22Rv1 (cell line): Measurements from ENCODE around the gene CACNA2D4.
"Not testable (repeated sequence)": the region's sequence is repeated elsewhere in the genome, so short reads cannot be mapped to it uniquely, and the experiment has no call there.

Experiments used
- H3K27ac ChIP-seq: fragments of 450-650 bp; 2 replicates; pipeline ENCODE4 v1.5.1; 2017
- ZFX ChIP-seq: fragments of 450-650 bp; IDR thresholded peaks from 2 replicates; pipeline ENCODE4 v1.6.1; 2017; ENCODE audit warnings: antibody characterized with exemption, borderline replicate concordance
- TF ChIP-seq, protein P1 (sequence below): fragments of 450-650 bp; IDR thresholded peaks from 2 replicates; pipeline ENCODE4 v1.5.1; 2017; ENCODE audit warnings: mild to moderate bottlenecking

Gene CACNA2D4

GRCh38 chr12:1949771-1950470 is 31.5 kb upstream of the CACNA2D4 start:
- no peak overlapping the region for H3K27ac ChIP-seq
- TF ChIP-seq, protein P1, sequence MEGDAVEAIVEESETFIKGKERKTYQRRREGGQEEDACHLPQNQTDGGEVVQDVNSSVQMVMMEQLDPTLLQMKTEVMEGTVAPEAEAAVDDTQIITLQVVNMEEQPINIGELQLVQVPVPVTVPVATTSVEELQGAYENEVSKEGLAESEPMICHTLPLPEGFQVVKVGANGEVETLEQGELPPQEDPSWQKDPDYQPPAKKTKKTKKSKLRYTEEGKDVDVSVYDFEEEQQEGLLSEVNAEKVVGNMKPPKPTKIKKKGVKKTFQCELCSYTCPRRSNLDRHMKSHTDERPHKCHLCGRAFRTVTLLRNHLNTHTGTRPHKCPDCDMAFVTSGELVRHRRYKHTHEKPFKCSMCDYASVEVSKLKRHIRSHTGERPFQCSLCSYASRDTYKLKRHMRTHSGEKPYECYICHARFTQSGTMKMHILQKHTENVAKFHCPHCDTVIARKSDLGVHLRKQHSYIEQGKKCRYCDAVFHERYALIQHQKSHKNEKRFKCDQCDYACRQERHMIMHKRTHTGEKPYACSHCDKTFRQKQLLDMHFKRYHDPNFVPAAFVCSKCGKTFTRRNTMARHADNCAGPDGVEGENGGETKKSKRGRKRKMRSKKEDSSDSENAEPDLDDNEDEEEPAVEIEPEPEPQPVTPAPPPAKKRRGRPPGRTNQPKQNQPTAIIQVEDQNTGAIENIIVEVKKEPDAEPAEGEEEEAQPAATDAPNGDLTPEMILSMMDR, result no peak
- no peak for TF ChIP-seq ZFX

DNA sequence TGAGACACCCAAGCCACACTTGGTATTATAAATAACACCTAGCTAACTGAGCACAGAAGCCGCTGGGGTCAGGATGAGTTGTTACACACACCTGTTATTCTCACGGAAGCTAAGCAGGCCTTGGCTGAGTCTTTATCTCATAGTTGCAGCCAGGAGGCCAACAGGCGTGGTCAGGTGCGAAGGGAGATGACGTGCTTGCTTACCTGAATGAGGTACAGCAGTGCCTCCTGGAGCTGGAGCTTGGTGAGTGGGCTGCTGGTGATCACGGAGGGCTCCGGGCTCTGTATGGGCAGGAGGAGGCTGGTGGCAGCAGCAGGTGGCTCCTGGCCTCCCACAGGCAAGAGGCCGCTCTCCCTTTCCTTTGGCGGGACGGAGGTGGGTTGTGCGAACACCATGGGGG is 30.4 kb upstream of the CACNA2D4 start:
- TF ChIP-seq ZFX, result no peak
- TF ChIP-seq, protein P1, result no peak
- no peak overlapping the region for H3K27ac ChIP-seq

DNA sequence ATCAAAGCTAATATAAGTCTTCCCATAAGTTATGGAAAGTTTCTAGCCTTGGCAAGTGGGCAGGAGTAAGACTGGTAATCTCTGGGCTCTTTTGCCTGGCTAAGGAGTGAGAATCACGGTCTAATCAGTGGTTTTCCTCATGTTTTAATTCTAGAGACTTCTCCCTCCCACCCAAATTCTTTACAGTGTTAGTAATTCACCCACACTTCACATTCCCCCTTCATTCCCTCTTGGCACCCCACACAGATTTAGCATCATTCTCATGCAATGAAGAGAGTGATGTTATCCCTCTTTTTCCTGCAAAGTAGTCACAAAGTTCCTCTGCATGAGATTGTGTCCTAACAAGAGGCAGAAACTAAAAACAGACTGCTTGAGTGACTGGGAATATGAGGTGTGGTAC is 28.6 kb upstream of the CACNA2D4 start:
- no peak overlapping the region for H3K27ac ChIP-seq
- TF ChIP-seq, protein P1, result no peak
- no peak for TF ChIP-seq ZFX

DNA sequence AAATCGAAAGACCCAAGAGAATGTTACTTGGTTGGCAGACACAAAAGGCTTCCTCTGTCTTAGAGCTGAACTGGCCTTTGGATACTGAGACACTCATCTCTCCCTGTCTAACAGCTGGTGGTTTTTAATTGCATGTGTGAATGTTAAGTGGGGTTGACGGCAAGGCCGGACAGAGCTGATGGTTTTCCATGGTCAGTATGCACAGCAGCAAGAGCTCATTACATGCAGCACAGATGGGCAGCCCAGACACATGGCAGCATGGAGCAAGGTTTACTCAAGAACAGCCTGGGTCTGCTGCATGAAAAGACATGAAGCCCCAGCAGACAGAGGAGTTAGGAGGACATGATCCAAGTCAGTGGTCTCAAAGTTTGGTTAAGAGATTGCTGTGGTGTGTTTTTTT is 27.8 kb upstream of the CACNA2D4 start:
- H3K27ac ChIP-seq, result no peak overlapping the region
- TF ChIP-seq, protein P1, result no peak
- TF ChIP-seq ZFX, result no peak

DNA sequence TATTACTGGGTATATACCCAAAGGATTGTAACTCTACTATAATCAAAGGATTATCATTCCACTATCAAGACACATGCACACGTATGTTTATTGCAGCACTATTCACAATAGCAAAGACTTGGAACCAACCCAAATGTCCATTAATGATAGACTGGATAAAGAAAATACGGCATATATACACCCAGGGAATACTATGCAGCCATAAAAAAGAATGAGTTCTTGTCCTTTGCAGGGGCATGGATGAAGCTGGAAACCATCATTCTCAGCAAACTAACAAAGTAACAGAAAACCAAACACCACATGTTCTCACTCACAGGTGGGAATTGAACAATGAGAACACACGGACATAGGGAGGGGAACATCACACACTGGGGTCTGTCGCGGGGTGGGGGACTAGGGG is 27.1 kb upstream of the CACNA2D4 start:
- H3K27ac ChIP-seq, result not testable (repeated sequence)

DNA sequence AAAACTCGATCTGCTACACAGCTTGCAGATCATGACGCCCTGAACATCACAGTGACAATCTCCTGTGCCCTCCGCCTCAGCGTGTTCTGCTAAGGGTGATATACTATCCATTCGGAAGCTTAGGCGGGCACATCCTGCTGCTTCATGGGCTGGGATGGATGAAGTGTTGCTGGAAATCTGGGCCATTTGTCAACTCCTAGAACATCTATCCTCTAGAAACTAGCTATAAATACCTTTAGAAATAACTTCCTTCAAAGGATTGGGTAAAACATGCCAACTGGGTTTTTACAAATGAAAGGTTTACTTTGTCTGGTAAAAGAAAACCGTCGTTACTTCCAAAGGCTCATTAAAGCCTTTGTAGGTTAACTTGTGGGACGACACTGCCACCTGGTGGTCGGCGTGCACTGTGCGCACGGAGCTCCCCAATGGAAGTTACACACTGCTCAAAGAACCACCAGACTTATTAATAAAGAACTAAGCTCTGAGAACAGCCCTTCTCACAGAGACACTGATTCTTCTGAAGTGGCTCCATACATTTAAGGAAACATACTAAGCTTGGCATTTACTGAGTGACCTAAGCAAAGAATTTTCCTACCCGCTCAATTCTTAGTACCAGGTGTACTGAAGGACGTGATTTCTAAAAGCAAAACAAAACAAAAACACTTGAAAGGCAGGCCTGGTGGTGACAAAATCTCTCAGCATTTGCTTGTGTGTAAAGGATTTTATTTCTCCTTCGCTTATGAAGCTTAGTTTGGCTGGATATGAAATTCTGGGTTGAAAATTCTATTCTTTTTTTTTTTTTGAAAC is 21.6 kb upstream of the CACNA2D4 start:
- TF ChIP-seq, protein P1, result peak; percentile 97
- TF ChIP-seq ZFX, result no peak
- no peak overlapping the region for H3K27ac ChIP-seq

DNA sequence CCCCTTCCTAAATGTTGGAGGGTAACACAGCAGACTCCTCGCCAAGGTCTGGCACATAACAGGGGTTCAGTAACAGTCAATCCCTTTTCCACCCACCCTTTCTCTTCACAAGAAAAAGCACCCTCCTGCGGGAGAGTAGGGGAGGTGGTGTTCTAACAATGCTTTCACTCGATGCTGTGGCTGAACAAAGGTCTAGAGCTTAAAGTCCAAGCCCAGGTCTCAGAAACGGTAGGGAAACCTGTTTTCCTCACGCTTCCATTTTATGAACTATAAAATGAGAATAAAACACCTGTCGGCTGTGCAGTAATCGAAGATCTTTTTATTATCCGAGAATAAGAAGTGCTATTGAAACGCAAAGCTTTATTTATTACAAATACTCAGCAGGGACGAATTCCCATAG is 20.9 kb upstream of the CACNA2D4 start:
- no peak for TF ChIP-seq ZFX
- TF ChIP-seq, protein P1, result no peak
- H3K27ac ChIP-seq, result no peak overlapping the region
